Upper lobe of left lung (tissue), 6 donors: Measurements from ENCODE around the gene KRTAP10-8. TPM values are rescaled to one million over a fixed set of nuclear protein-coding genes. Genes with fewer than 3 reads are reported as not detected.

Experiments
- ATAC-seq, 2 donors: fragments of 200-7000 bp; cut with Tn5 transposase; one replicate each; pipeline ENCODE4 v1.9.1; 2022; ENCODE audit warnings: mild to moderate bottlenecking in 2 of 2, moderate library complexity in 2 of 2; ENCODE audit not compliant: low FRiP score in 2 of 2
- DNase-seq, 2 donors: peaks; one replicate each; pipeline ENCODE4 v3.0.0-alpha.2; 2019 to 2020
- H3K27ac ChIP-seq, 4 donors: fragments of 200-600 bp; sonication (generic); one replicate each; pipeline ENCODE4 v1.5.1; 2016 to 2019
- H3K27me3 ChIP-seq, 4 donors: fragments of 200-600 bp; sonication (generic); one replicate each; pipeline ENCODE4 v1.5.1; 2017 to 2019
- H3K36me3 ChIP-seq, 4 donors: fragments of 200-600 bp; sonication (generic); one replicate each; pipeline ENCODE4 v1.5.1; 2016 to 2019
- H3K4me1 ChIP-seq, 4 donors: fragments of 200-600 bp; sonication (generic); one replicate each; pipeline ENCODE4 v1.5.1; 2018 to 2019
- H3K4me3 ChIP-seq, 4 donors: fragments of 200-600 bp; sonication (generic); one replicate each; pipeline ENCODE4 v1.5.1; 2017 to 2019; ENCODE audit warnings: mild to moderate bottlenecking in 2 of 4, moderate library complexity in 1 of 4
- H3K9me3 ChIP-seq, 4 donors: fragments of 200-600 bp; sonication (generic); one replicate each; pipeline ENCODE4 v1.5.1; 2018 to 2019
- EP300 ChIP-seq, 4 donors: sonication (generic); formaldehyde crosslinking; IDR thresholded peaks; one replicate each; pipeline ENCODE4 v1.5.1; 2017; ENCODE audit warnings: antibody characterized with exemption in 4 of 4, control low read depth in 2 of 4
- POLR2A ChIP-seq, 4 donors: fragments of 450-650 bp; IDR thresholded peaks; one replicate each; pipeline ENCODE4 v1.5.1; 2016 to 2017; ENCODE audit warnings: antibody characterized with exemption in 4 of 4, mild to moderate bottlenecking in 2 of 4
- POLR2AphosphoS5 ChIP-seq, 2 donors: sonication (generic); formaldehyde crosslinking; IDR thresholded peaks; one replicate each; pipeline ENCODE4 v1.5.1; 2017; ENCODE audit warnings: antibody characterized with exemption in 2 of 2
- WGBS, 2 donors: methylation state at CpG; one replicate each; pipeline ENCODE4 v1.1.5; 2017 to 2018; 5-methylcytosine and 5-hydroxymethylcytosine counted together
- total RNA-seq, 6 donors: library from RNA; depleted of rRNA in 4 of 6; stranded (reverse); fragments of >200 nt in 4 of 6; gene quantifications; one replicate each; pipeline versions ENCODE4 v1.1.0 to v1.2.1, GENCODE V29; 2016 to 2021
- TF ChIP-seq, protein P1 (sequence below), 6 experiments: fragments of 450-650 bp in 4 of 6; fragments of 200-600 bp in 2 of 6; sonication (generic) in 2 of 6; IDR thresholded peaks; one replicate each; pipeline ENCODE4 v1.5.1; 2016 to 2019; ENCODE audit warnings: antibody characterized with exemption in 6 of 6
- donor health status: DM: no; HTN: no; CAD: no; lungs with moderate emphysema.
- donor health status: DM: no; HTN: yes; CAD: no; lungs with severe emphysema.

Gene KRTAP10-8
- total RNA-seq, 6 donors from 2014 or later = not detected

DNA sequence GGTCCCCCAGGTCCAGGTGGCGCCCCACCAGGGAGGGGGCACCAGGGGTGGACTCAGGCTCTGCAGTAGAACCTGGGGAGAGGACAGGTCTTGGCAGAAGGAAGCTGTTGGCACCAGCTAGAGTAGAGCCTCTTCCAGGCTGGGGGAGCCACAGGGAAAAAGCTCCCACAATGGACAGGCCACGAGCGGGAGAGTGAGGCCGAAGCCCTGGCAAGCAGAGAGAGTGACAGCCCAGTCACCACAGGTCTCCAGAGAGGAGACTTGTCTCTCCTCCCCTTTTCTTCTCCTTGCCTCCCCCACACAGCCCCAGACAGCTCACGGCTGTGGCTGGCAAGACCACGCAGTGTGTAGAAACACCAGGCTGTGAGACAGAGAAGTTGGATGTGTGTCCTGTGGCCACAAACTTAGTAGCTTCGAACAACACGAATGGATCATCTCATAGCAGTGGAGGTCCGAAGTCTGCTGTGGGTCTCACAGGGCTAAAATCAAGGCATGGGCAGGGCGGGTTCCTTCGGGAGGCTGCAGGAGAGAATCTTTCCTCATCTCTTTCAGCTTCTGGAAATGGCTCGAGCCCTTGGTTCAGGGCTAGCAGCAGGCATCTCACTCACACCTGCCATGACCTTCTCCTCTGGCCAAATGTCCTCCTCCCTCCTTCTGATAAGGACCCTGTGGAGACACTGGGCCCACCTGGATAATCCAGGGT lies 39.2 kb downstream of the KRTAP10-8 start:
- DNase-seq = no peak
- no peak overlapping the region for H3K27ac ChIP-seq
- H3K4me1 ChIP-seq = no peaks in the 10 kb centered on the region
- ATAC-seq = peak in 1 of 2 donors; percentile 3
- 88 to 92% methylated on average over 12 of the region's 12 CpGs for WGBS, 2 donors
- H3K4me3 ChIP-seq = no peak overlapping the region
- H3K27me3 ChIP-seq = no peaks in the 10 kb centered on the region
- H3K36me3 ChIP-seq = no peaks in the 10 kb centered on the region
- peaks cover 0 to 2% (median 0%) of the 10 kb centered on the region in 4 donors for H3K9me3 ChIP-seq
- TF ChIP-seq, protein P1, sequence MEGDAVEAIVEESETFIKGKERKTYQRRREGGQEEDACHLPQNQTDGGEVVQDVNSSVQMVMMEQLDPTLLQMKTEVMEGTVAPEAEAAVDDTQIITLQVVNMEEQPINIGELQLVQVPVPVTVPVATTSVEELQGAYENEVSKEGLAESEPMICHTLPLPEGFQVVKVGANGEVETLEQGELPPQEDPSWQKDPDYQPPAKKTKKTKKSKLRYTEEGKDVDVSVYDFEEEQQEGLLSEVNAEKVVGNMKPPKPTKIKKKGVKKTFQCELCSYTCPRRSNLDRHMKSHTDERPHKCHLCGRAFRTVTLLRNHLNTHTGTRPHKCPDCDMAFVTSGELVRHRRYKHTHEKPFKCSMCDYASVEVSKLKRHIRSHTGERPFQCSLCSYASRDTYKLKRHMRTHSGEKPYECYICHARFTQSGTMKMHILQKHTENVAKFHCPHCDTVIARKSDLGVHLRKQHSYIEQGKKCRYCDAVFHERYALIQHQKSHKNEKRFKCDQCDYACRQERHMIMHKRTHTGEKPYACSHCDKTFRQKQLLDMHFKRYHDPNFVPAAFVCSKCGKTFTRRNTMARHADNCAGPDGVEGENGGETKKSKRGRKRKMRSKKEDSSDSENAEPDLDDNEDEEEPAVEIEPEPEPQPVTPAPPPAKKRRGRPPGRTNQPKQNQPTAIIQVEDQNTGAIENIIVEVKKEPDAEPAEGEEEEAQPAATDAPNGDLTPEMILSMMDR (IDR thresholded peaks at IDR 0.05) = no peak
- TF ChIP-seq POLR2AphosphoS5 (IDR thresholded peaks at IDR 0.05) (no peak), POLR2A (IDR thresholded peaks at IDR 0.05) (no peak), EP300 (IDR thresholded peaks at IDR 0.05) (no peak)

DNA sequence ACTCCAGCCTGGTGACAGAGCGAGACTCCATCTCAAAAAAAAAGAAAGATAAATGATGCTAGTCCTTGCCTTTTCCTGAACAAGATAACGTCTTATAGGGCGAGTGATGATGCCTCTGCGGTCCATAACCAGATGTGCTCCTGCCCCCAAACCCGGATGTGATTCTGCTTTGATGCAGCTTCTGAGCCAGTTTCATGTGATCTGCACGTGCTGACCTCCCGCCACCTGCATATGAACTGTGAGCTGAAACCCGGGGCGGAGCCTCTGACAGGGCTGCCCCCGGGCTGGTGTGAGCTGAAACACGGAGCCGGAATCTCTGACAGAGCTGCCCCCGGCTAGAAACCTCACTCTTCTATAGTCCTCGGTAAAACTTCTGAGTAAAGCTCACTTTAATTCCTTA lies 41.2 kb downstream of the KRTAP10-8 start:
- WGBS, 2 donors = 58 to 61% methylated on average over 13 to 14 of the region's 14 CpGs
- Histone ChIP-seq H3K27me3 (peaks cover 0 to 5% (median 0%) of the 10 kb centered on the region in 4 donors), H3K4me1 (no peaks in the 10 kb centered on the region), H3K4me3 (no peak overlapping the region), H3K27ac (no peak overlapping the region), H3K36me3 (no peaks in the 10 kb centered on the region), H3K9me3 (peaks cover 0 to 6% (median 0%) of the 10 kb centered on the region in 4 donors)
- DNase-seq (peak in 1 of 2 donors; percentile 28), ATAC-seq (no peak)
- TF ChIP-seq POLR2AphosphoS5 (IDR thresholded peaks at IDR 0.05) = no peak
- TF ChIP-seq POLR2A (IDR thresholded peaks at IDR 0.05) = no peak
- TF ChIP-seq EP300 (IDR thresholded peaks at IDR 0.05) = no peak
- TF ChIP-seq, protein P1 (IDR thresholded peaks at IDR 0.05) = no peak

GRCh38 chr21:44653656-44654575 lies 42.0 kb downstream of the KRTAP10-8 start:
- no peak for ATAC-seq
- WGBS, 2 donors = 80 to 84% methylated on average over 13 to 17 of the region's 17 CpGs
- peaks cover 0 to 6% (median 0%) of the 10 kb centered on the region in 4 donors for H3K9me3 ChIP-seq
- no peak overlapping the region for H3K4me3 ChIP-seq
- TF ChIP-seq, protein P1 (IDR thresholded peaks at IDR 0.05) = no peak
- TF ChIP-seq POLR2A (IDR thresholded peaks at IDR 0.05) (no peak), POLR2AphosphoS5 (IDR thresholded peaks at IDR 0.05) (no peak), EP300 (IDR thresholded peaks at IDR 0.05) (no peak)
- H3K27me3 ChIP-seq = peaks cover 0 to 5% (median 0%) of the 10 kb centered on the region in 4 donors
- H3K27ac ChIP-seq = no peak overlapping the region
- H3K36me3 ChIP-seq = no peaks in the 10 kb centered on the region
- H3K4me1 ChIP-seq = no peaks in the 10 kb centered on the region
- DNase-seq = peak in 1 of 2 donors; percentile 64

- ATAC-seq (no peak), DNase-seq (no peak)
- 67 to 71% methylated on average over 8 of the region's 9 CpGs for WGBS, 2 donors
These were observed 42.8 kb downstream of the KRTAP10-8 start, which contains the start of gene KRTAP12-4 for GRCh38 chr21:44654576-44655175. TSS of gene KRTAP12-4 (minus strand) at chr21:44654659. CDS start at chr21:44654614, 45 bp downstream.

More at GRCh38 chr21:44654576-44655175, 42.8 kb downstream of the KRTAP10-8 start, which contains the start of gene KRTAP12-4:
- Histone ChIP-seq H3K4me3 (no peak within 1 kb of the TSS), H3K27ac (no peak within 1 kb of the TSS), H3K9me3 (peaks cover 0 to 6% (median 0%) of the 10 kb centered on the region in 4 donors), H3K4me1 (no peaks in the 10 kb centered on the region), H3K27me3 (peaks cover 0 to 5% (median 0%) of the 10 kb centered on the region in 4 donors), H3K36me3 (no peaks in the 10 kb centered on the region)
- no peak for TF ChIP-seq POLR2AphosphoS5 (IDR thresholded peaks at IDR 0.05)
- no peak for TF ChIP-seq POLR2A (IDR thresholded peaks at IDR 0.05)
- TF ChIP-seq EP300 (IDR thresholded peaks at IDR 0.05) = no peak
- TF ChIP-seq, protein P1 (IDR thresholded peaks at IDR 0.05) = no peak
